OCI-LY3 (cell line): Measurements from ENCODE around the gene DYNC1I2.

Source experiments
- H2AFZ ChIP-seq: fragments of 200-600, 300-600 bp; shearing (Covaris generic); 2 replicates; pipeline ENCODE4 v1.6.0; 2014; ENCODE audit warnings: antibody characterized with exemption, low read depth, low read length
- H3K27ac ChIP-seq: fragments of 200-600, 300-600 bp; sonication (generic); 2 replicates; pipeline ENCODE4 v1.5.1; 2014; ENCODE audit warnings: mild to moderate bottlenecking, low read length, moderate library complexity, mixed read lengths
- H3K27me3 ChIP-seq: fragments of 200-600, 300-600 bp; sonication (generic); 2 replicates; pipeline ENCODE4 v1.6.1; 2014; ENCODE audit warnings: low read depth, low read length, mixed read lengths
- H3K36me3 ChIP-seq: fragments of 200-600, 300-600 bp; sonication (generic); replicated peaks from 2 replicates; pipeline ENCODE3; 2014; ENCODE audit warnings: low read depth, low read length, mixed read lengths
- H3K4me1 ChIP-seq: fragments of 300-600, 200-600 bp; sonication (generic); 2 replicates; pipeline ENCODE4 v1.6.1; 2014; ENCODE audit warnings: low read length, mixed read lengths
- H3K4me2 ChIP-seq: fragments of 200-600, 300-600 bp; sonication (generic); 2 replicates; pipeline ENCODE4 v1.6.1; 2014; ENCODE audit warnings: low read length, mixed read lengths
- H3K4me3 ChIP-seq: fragments of 300-600, 200-600 bp; sonication (generic); 2 replicates; pipeline ENCODE4 v1.5.1; 2014; ENCODE audit warnings: antibody characterized with exemption, mild to moderate bottlenecking, low read length, moderate library complexity
- H3K79me2 ChIP-seq: fragments of 300-600, 200-600 bp; shearing (Covaris generic); 2 replicates; pipeline ENCODE4 v1.6.1; 2014; ENCODE audit warnings: mild to moderate bottlenecking, low read length, mixed read lengths
- H3K9ac ChIP-seq: fragments of 300-600, 200-600 bp; shearing (Covaris generic); 2 replicates; pipeline ENCODE4 v1.6.0; 2014; ENCODE audit warnings: mild to moderate bottlenecking, low read length, moderate library complexity
- H3K9me3 ChIP-seq: fragments of 200-600, 300-600 bp; shearing (Covaris generic); 2 replicates; pipeline ENCODE4 v1.6.1; 2014; ENCODE audit warnings: low read length, mixed read lengths; ENCODE audit not compliant: insufficient read depth
- H4K20me1 ChIP-seq: fragments of 200-600, 300-600 bp; sonication (generic); 2 replicates; pipeline ENCODE4 v1.6.1; 2016; ENCODE audit warnings: low read length, mixed read lengths; ENCODE audit not compliant: insufficient read depth
- CTCF ChIP-seq: fragments of 200-600, 300-600 bp; sonication (generic); IDR thresholded peaks from 2 replicates; pipeline ENCODE4 v1.5.1; 2014; ENCODE audit warnings: antibody characterized with exemption, low read length, low read depth
- EZH2phosphoT487 ChIP-seq: fragments of 200-600 bp; shearing (Covaris generic); IDR thresholded peaks from 2 replicates; pipeline ENCODE4 v1.6.1; 2018; ENCODE audit warnings: antibody characterized with exemption, mixed run types, low read depth

DYNC1I2 gene

DNA sequence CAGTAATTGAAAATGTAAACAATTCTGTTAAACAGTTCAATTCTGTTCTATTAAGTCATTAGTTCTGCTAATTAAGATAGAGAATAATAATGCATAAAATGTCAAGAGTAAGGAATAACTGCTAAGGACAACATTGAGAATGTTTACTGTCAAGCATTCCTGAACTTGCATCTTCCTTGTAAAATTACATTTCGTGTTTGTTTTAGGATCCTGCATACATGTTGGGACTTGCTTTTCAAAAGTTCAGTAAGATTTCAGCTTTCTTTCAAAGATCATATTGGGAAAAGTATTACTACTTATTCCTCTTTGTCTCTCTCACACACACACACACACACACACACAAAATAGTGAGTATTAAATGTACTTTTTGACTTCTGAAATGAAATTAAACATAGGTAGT is 20.5 kb downstream of the DYNC1I2 start:
- TF ChIP-seq CTCF, result no peak
- TF ChIP-seq EZH2phosphoT487, result no peak
- no peak overlapping the region for H3K4me2 ChIP-seq
- H3K27me3 ChIP-seq, result no peaks in the 10 kb centered on the region
- H3K4me1 ChIP-seq, result peaks cover 12% of the 10 kb centered on the region
- no peak overlapping the region for H2AFZ ChIP-seq
- H3K79me2 ChIP-seq, result no peaks in the 10 kb centered on the region
- H4K20me1 ChIP-seq, result 0 out of 2 replicates have a peak, but pooled peaks cover 3% of the 10 kb centered on the region
- H3K9ac ChIP-seq, result no peak overlapping the region
- no peaks in the 10 kb centered on the region for H3K9me3 ChIP-seq
- no peaks in the 10 kb centered on the region for H3K36me3 ChIP-seq
- H3K27ac ChIP-seq, result no peak overlapping the region
- H3K4me3 ChIP-seq, result no peak overlapping the region

DNA sequence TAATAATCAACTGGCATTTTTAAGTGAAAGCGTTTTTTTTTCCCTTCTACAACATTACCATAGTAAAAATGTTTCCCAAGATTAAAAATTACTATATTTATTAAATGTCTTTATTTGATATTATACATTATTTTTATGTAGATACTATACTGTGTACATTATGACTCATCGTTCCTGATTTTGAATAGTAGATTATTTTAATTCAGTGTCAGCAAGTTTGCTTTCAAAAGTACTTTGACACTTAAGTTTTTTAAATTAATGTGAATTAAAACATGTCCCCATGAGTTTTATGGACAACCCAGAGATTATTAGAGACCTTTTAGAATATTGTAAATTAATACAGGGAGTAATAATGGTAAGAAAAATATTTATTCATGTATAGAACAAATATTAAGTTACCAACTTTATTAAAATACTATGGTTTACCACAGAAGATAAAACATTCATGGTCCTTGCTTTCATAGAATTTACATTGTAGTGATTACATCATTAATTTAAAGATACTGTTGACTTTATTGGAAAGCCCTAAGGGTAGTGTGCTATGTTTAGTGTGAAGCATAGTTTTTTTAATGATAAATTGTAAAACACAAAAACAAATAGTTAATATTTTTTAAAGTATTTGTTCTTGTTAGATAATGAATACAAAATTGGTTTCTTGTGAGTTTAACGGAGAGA is 21.9 kb downstream of the DYNC1I2 start:
- Histone ChIP-seq H3K27me3 (no peaks in the 10 kb centered on the region), H3K9me3 (no peaks in the 10 kb centered on the region), H3K79me2 (no peaks in the 10 kb centered on the region), H2AFZ (no peak overlapping the region), H3K4me3 (no peak overlapping the region), H3K27ac (no peak overlapping the region), H3K4me1 (peaks cover 2% of the 10 kb centered on the region), H3K36me3 (no peaks in the 10 kb centered on the region), H3K9ac (no peak overlapping the region), H4K20me1 (no peaks in the 10 kb centered on the region), H3K4me2 (no peak overlapping the region)
- TF ChIP-seq CTCF, result no peak
- no peak for TF ChIP-seq EZH2phosphoT487

GRCh38 chr2:171711351-171711750 is 24.1 kb downstream of the DYNC1I2 start:
- no peaks in the 10 kb centered on the region for H3K9me3 ChIP-seq
- no peaks in the 10 kb centered on the region for H4K20me1 ChIP-seq
- H3K4me1 ChIP-seq, result no peaks in the 10 kb centered on the region
- H3K9ac ChIP-seq, result no peak overlapping the region
- no peak overlapping the region for H3K4me2 ChIP-seq
- H2AFZ ChIP-seq, result no peak overlapping the region
- no peak overlapping the region for H3K4me3 ChIP-seq
- H3K27me3 ChIP-seq, result no peaks in the 10 kb centered on the region
- TF ChIP-seq EZH2phosphoT487 (no peak), CTCF (no peak)
- H3K79me2 ChIP-seq, result no peaks in the 10 kb centered on the region
- no peaks in the 10 kb centered on the region for H3K36me3 ChIP-seq
- H3K27ac ChIP-seq, result no peak overlapping the region

- H3K4me1 ChIP-seq, result no peaks in the 10 kb centered on the region
- H3K36me3 ChIP-seq, result no peaks in the 10 kb centered on the region
- no peaks in the 10 kb centered on the region for H4K20me1 ChIP-seq
- H3K79me2 ChIP-seq, result no peaks in the 10 kb centered on the region
- TF ChIP-seq EZH2phosphoT487, result no peak
- no peaks in the 10 kb centered on the region for H3K27me3 ChIP-seq
- H3K9ac ChIP-seq, result no peak overlapping the region
- no peak overlapping the region for H3K4me2 ChIP-seq
- no peaks in the 10 kb centered on the region for H3K9me3 ChIP-seq
- H2AFZ ChIP-seq, result no peak overlapping the region
- H3K4me3 ChIP-seq, result no peak overlapping the region
- no peak overlapping the region for H3K27ac ChIP-seq
Observed at GRCh38 chr2:171712051-171712450, 24.8 kb downstream of the DYNC1I2 start.

- Histone ChIP-seq H3K4me1 (no peaks in the 10 kb centered on the region), H3K27ac (no peak overlapping the region), H3K4me3 (no peak overlapping the region), H3K9ac (no peak overlapping the region), H3K4me2 (no peak overlapping the region), H4K20me1 (no peaks in the 10 kb centered on the region), H3K79me2 (no peaks in the 10 kb centered on the region), H3K36me3 (peaks cover 8% of the 10 kb centered on the region), H3K27me3 (no peaks in the 10 kb centered on the region), H2AFZ (no peak overlapping the region), H3K9me3 (no peaks in the 10 kb centered on the region)
- no peak for TF ChIP-seq CTCF
- no peak for TF ChIP-seq EZH2phosphoT487
Observed at GRCh38 chr2:171718720-171719119, 31.5 kb downstream of the DYNC1I2 start.
